Muscle of back (tissue), 11 donors: ENCODE data around the gene CNIH2. TPM values are rescaled to one million over a fixed set of nuclear protein-coding genes. Genes with fewer than 3 reads are reported as not detected.

Source experiments
- DNase-seq, 3 donors: peaks; one replicate each; pipeline versions ENCODE4 v3.0.0 to v3.0.0-alpha.2; 2013
- polyA plus RNA-seq, 10 donors: library from polyadenylated mRNA; unstranded; fragments of 120-200 nt; gene quantifications; one replicate each; pipeline ENCODE4 v1.2.1, GENCODE V29; 2013; ENCODE audit not compliant: insufficient read length in 10 of 10

The CNIH2 gene
- polyA plus RNA-seq, 10 donors = 2.2 to 5.3 (median 3.9) TPM

- DNase-seq = no peak
These were observed 19.5 kb upstream of the CNIH2 start for GRCh38 chr11:66258473-66258893.

- no peak for DNase-seq
These were observed 18.8 kb upstream of the CNIH2 start for GRCh38 chr11:66259225-66259624.

- no peak for DNase-seq
These were observed 18.0 kb upstream of the CNIH2 start for GRCh38 chr11:66259956-66260355.

GRCh38 chr11:66261578-66261977 lies 16.4 kb upstream of the CNIH2 start:
- no peak for DNase-seq

DNA sequence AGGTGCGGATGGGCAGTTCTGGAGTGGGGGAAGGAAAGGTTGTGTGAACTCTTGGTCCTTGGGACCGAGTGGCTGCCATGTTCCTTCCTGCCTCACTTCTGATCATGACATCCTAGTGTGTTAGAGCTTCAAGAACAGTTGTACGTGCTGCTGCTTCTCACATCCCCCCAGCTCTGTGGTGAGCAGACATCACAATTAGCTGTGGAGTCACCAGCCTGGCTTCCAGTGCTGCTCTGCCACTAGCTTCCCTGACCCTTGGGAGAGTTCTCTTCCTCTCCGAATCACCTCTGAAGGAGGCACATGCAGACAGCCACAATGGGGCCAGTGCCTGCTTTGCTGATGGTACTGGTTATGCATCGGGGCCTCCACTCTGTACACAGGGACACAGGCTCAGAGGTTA lies 15.8 kb upstream of the CNIH2 start:
- DNase-seq = no peak

GRCh38 chr11:66262696-66263095 lies 15.3 kb upstream of the CNIH2 start:
- DNase-seq = no peak

DNA sequence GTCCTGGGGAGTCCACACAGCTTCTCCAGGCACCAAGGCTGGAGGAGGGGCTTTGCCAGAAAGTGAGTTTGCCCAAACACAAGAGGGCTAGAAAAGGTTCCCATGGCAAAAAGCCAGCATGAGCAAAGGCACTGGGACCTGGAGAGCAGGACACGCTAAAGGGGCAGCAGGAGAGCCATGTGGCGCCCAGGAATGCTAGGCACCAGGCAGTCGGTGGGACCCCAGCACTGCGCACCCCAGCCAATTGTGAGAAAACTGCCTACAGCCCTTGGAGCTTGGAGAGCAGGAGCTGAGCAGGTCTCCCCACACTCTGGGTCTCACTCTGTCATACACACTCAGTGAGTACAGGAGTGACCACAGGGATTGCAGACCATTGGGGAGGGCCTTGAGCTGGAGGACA lies 14.7 kb upstream of the CNIH2 start:
- DNase-seq = no peak

- no peak for DNase-seq
These were observed 14.2 kb upstream of the CNIH2 start for GRCh38 chr11:66263785-66264184.

- no peak for DNase-seq
These were observed 13.6 kb upstream of the CNIH2 start for GRCh38 chr11:66264383-66264782.

DNA sequence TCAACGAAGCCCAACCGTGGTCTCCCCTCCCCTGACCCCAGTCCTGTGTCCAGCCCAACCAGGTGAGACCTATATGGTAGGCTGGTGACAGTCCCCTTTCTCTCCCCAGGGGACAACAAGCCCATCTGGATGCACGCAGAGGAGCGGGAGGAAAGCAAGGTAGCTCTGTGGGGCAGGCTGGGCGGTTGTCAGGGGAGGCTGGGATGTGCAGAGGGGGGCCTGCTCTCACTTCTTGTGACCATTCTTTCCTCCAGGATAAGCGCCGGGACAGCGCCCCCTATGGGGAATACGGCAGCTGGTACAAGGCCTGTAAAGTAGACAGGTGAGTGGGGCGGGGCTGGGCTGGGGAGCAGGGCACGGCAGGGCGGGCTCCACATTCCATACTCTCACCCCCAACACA lies 13.1 kb upstream of the CNIH2 start:
- no peak for DNase-seq

DNA sequence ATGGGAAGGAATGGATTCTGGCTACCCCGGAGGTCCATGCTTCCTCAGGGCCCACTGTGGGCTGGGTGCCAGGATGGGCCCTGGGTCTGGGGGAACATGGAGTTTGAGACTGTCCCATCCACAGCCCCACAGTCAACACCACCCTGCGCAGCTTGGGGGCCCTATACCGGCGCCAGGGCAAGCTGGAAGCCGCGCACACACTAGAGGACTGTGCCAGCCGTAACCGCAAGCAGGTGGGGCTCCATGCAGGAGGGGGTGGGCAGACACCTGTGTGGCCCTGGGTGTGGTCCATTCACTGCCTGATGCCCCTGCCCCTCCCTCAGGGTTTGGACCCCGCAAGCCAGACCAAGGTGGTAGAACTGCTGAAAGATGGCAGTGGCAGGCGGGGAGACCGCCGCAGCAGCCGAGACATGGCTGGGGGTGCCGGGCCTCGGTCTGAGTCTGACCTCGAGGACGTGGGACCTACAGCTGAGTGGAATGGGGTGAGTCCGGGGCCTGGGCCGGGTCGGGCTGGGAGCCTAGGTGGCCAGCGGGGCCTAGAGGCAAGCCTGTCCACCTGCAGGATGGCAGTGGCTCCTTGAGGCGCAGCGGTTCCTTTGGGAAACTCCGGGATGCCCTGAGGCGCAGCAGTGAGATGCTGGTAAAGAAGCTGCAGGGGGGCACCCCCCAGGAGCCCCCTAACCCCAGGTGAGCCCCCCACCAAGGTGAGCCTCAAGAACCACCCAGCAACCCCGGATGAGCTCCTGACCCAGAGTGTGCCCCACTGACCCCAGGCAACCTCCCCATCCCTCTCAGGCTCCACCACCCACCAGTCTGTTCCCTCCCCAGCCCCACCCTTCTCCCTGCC lies 12.2 kb upstream of the CNIH2 start:
- no peak for DNase-seq

DNA sequence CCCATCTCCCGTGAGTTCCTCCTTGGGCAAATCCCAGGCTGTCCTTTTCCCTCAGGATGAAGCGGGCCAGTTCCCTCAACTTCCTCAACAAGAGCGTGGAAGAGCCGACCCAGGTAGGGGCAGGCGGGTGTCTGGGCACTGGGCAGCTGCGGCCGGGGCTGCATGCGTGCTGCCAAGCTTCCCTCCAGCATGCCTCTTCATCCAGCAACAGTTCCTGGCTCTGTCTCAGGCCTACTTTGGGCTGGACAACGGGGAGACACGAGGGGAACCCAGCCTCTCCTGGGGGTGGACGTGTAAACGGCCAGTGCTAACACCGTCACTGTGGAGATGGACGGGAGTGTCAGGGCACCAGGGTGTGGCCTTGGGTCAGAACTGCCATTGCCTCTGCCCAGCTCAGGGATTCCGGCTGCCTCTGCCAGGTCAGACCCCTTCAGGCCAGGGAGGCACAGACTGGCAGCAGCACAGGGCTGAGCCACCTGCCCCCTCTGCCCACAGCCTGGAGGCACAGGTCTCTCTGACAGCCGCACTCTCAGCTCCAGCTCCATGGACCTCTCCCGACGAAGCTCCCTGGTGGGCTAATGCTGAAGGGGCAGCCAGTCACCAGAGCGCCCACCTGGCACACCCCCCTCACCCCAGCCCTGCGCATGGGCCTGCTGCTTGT lies 11.5 kb upstream of the CNIH2 start:
- no peak for DNase-seq

DNA sequence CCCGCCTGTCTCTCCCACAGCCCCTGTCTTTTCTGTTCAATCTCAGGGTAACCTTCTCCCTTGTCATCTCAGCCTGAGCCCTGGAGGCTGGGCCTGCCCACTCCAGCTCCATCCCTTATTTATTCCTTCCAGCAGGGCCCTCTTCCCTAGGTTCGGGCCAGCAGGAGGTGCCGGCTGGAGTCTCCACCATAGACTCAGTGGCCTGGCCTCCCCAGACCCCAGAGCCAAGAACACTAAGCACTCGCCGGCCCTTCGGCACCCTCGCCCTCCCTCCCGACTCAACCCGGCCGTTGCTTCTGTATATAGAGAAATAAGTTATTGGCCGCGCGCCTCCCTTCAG lies 11.0 kb upstream of the CNIH2 start:
- no peak for DNase-seq

DNA sequence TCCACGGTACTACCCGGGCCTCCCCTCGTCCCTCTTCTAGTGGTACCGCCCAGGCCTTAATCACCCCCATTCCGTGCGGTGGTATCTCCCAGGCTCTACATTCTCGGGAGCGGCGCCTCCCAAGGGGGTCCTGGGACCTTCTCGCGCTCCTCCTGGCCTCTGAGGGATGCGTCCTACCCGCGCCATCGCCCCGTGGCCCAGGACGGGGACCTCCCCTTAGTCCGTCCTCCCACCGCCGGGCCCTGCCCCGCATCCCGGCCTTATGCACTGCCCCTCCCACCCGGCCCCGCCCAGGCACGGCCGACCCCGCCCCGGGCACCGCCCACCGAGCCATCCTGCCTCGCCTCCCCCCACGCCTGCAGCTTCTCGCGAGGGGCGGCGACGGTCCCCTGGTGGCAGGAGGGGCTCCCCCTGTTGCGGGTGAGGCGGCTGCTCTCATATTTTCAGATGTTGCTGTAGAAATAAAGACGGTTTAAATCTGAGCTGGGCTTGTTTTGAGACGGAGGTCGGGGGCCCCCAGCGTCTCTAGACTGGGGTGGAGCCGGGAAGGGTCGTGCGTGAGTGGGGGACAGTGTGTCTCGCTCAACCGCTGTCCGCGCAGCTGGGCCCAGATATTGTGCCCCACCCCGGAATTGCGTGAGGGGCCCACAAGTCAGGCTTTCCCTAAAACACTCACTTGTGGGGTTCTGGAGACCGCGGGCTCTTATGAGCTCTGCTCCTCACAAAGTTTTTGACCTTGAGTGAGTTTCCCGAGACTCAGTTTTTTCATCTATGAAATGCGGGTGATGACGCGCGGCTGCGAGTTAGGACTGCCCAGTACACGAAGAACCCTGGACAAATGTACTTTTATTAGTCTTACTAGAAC lies 10.4 kb upstream of the CNIH2 start:
- peak; percentile 88 to 96 (median 92) for DNase-seq

DNA sequence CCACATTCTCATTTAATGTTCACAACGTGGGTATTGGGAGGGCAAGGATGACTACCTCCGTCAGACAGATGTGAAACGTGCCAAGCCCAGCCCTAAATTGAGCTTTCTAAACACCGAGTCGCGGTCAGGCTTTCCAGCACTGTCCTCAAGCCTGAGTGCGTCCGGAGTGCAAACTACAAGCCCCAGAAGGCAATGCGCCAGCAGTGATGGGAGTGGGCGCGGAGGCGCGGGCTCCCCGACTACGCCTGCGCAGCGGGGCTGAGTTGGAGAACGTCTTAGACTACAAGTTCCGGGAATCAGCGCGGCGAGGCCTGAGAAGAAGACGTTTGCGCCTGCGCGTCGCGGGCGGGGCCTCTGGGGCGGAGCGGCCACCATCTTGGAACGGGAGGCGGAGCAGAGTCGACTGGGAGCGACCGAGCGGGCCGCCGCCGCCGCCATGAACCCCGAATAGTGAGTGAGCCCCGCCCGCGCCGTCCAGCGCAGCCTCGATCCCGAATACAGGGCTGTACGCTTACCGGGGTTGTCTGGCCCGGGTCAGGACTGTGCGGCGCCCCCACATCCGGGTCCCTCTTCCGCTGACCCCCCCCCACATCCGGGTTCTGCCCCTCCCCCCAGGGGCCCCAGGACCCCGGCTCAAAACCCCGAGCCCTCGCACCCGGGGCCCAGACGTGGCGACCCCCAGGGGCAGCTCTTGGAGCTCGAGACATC lies 9.6 kb upstream of the CNIH2 start, which contains the start of gene RAB1B:
Gene RAB1B, plus strand, starts transcription at position 396 of the 708 bp plus-strand sequence. Its CDS starts 41 bp downstream, at position 437.
- DNase-seq = peak; percentile 100

DNA sequence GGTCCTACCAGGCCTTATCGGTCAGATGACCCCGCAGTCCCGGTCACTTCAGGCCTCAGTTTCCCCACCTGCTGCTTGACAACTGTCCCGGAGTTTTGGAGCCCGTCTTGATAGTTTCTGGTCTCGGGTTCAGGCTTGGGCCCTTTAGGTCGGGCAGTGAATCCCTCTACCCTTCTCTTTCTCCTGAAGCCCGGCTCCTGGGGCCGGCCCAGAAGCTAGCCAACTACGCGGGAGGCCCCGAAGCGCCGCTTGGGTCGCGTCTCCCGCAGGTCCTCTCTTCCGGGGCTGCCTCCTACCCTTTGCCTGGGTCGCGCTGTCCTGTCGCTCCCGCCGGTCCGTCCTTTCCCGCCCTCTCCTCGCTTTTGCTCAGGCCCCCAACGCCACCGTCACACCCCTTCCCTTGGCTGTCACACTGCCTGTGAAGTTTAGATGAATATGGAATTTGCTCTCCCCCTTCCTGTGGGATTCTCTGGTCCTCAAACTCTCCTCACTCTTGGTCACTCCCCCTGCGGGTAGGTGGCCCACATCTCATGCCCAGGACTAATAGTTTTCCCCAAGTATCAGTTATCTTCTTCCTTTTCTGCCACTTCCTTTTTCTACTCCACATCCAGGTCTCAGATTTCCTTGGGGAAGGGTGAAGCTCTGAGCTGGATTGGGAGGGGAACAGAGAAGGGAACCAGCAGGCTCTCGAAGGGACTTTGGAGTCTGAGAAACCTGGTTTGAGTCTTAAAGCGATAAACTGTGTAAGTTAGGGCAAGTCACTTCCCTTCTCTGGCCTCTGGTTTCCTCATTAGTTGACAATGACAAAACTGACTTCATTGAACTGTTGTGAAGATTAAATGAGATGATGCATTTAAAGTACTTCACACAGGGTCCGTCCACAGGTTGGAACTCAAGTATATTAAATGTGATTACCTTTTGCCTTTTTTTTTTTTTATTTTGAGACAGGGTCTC lies 8.7 kb upstream of the CNIH2 start:
- peak in 2 of 3 donors; percentile 21 to 61 for DNase-seq

- no peak for DNase-seq
These were observed 6.2 kb upstream of the CNIH2 start for GRCh38 chr11:66271816-66272215.

- DNase-seq = no peak
These were observed 5.4 kb upstream of the CNIH2 start for GRCh38 chr11:66272596-66272995.

- no peak for DNase-seq
These were observed 3.8 kb upstream of the CNIH2 start for GRCh38 chr11:66274219-66274618.

GRCh38 chr11:66275396-66275795 lies 2.6 kb upstream of the CNIH2 start:
- DNase-seq = peak in 1 of 3 donors; percentile 49
